Measurements from ENCODE around the gene TBC1D10A.

GRCh38 chr22:30272781-30273601 is 53.8 kb downstream of the TBC1D10A start:
- TF ChIP-seq POLR2A (IDR thresholded peaks at IDR 0.05; ENCODE audit: low read depth, low read length), result no peak
- TF ChIP-seq POLR2AphosphoS5 (IDR thresholded peaks at IDR 0.05; ENCODE audit: low read depth, low read length), result no peak
- no peak for TF ChIP-seq TAF1 (IDR thresholded peaks at IDR 0.05; ENCODE audit: low read depth, low read length)
- no peak for TF ChIP-seq SPI1 (IDR thresholded peaks at IDR 0.05; ENCODE audit: low read depth, low read length)

Data from GM12891 (cell line).